ENCODE data around the gene PARP12.

PARP12 gene

GRCh38 chr7:140041659-140042385, 20.9 kb downstream of the PARP12 start:
- no peak for TF ChIP-seq CTCF (IDR thresholded peaks at IDR 0.05; ENCODE audit: control insufficient read depth, insufficient read depth, low read depth, low read length, missing control alignments)
- DNase-seq (ENCODE audit: low read depth) = no peak

GRCh38 chr7:140039896-140040295, 22.9 kb downstream of the PARP12 start:
- DNase-seq (ENCODE audit: low read depth) = no peak
- TF ChIP-seq CTCF (IDR thresholded peaks at IDR 0.05; ENCODE audit: control insufficient read depth, insufficient read depth, low read depth, low read length, missing control alignments) = no peak
- H3K4me3 ChIP-seq (ENCODE audit: control insufficient read depth, low read depth, low read length) = no peak overlapping the region

More at GRCh38 chr7:140041659-140042385, 20.9 kb downstream of the PARP12 start:
- H3K4me3 ChIP-seq (ENCODE audit: control insufficient read depth, low read depth, low read length) = no peak overlapping the region

DNA sequence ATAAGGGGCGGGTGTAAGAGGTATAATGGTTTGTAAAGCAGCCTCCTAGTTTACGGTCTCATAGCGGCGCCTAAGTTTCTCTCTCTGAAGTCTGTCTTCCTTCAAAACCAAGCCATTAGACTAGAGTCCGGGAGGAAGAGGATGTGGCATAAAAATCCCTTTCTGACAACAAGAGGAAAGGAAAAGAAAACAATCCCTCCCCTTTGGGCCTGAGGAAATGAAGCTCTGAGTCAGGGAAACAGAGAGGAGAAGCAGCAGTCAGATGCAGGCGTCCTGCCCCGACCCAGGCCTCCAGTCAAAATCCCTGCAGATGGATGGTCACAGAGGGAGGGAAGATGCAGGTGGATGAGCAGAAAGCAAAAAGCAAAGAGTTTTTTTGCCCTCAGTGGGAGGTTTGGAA, 23.7 kb downstream of the PARP12 start:
- H3K4me3 ChIP-seq (ENCODE audit: control insufficient read depth, low read depth, low read length) = no peak overlapping the region
- TF ChIP-seq CTCF (IDR thresholded peaks at IDR 0.05; ENCODE audit: control insufficient read depth, insufficient read depth, low read depth, low read length, missing control alignments) = no peak
- DNase-seq (ENCODE audit: low read depth) = no peak

DNA sequence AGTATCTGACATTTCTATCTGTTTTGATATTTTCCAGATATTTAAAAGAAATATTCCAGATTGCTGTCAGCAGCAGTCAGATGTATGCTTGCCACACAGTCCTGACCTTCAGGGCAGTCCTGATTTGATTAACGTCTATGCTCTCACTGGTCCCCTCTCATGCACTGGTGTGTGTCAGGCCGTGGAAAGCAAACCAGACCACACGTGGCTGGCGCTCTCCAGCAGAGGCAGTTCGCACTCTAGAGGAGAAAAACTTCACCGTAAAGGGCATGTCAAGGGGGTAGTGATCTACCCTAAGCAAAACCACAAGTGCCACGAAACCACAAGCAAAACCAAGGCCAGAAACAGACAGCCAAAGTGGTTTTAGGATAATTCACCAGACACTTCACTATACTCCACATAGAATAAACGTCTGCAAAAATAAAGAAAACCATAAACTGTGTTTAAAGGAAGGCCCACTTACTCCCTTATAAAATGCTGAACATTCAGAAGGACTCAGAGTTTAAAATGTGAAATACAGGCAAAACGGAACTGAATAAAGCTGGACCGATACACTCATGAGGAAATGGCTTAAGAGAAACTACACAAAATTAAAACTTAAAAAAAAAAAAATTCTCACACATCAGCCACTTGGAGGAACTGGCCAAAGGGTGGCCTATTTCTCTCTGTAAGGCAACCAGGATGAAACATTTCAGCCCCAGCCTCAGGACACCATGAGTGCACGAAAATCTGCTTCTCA, 26.4 kb downstream of the PARP12 start:
- no peak for TF ChIP-seq CTCF (IDR thresholded peaks at IDR 0.05; ENCODE audit: control insufficient read depth, insufficient read depth, low read depth, low read length, missing control alignments)
- no peak overlapping the region for H3K4me3 ChIP-seq (ENCODE audit: control insufficient read depth, low read depth, low read length)
- DNase-seq (ENCODE audit: low read depth) = no peak

GRCh38 chr7:140035400-140036223, 27.1 kb downstream of the PARP12 start:
- H3K4me3 ChIP-seq (ENCODE audit: control insufficient read depth, low read depth, low read length) = no peak overlapping the region
- no peak for TF ChIP-seq CTCF (IDR thresholded peaks at IDR 0.05; ENCODE audit: control insufficient read depth, insufficient read depth, low read depth, low read length, missing control alignments)
- peak; percentile 24 for DNase-seq (ENCODE audit: low read depth)

DNA sequence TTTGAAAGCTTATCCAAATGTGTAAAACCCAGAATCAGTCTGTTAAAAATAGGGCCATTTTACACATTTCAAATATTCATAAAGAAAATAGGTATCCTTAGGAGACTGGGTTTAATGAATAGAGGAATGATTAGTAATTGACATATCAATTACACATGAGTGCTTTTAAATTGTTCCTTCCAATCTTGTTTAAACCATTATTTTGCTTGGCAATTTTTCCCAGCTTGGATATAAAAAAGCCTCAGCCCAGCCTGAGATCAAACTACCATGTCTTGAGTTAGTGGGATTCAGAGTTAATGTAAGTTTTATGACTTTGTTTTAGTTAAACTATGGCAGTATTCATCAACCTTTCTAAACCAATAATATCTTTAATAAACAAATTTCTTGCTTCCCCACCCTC, 28.3 kb downstream of the PARP12 start:
- no peak for DNase-seq (ENCODE audit: low read depth)
- no peak for TF ChIP-seq CTCF (IDR thresholded peaks at IDR 0.05; ENCODE audit: control insufficient read depth, insufficient read depth, low read depth, low read length, missing control alignments)
- H3K4me3 ChIP-seq (ENCODE audit: control insufficient read depth, low read depth, low read length) = no peak overlapping the region

All from AG09309 (cell line).